H4 (cell line): ENCODE results near the gene ENKUR. TPM values are rescaled to one million over a fixed set of nuclear protein-coding genes. Genes with fewer than 3 reads are reported as not detected.
A peak's percentile ranks its signal among the peaks of the same experiment; 100 is the strongest.
"Not testable (repeated sequence)": the region's sequence is repeated elsewhere in the genome, so short reads cannot be mapped to it uniquely, and the experiment has no call there.

Experiments
- DNase-seq: peaks from one replicate; pipeline ENCODE4 v3.0.0-alpha.2; 2015; ENCODE audit warnings: low spot score
- total RNA-seq: library from RNA; depleted of rRNA; stranded (reverse); fragments of >200 nt; shearing (Covaris generic); gene quantifications from 2 replicates; pipeline ENCODE4 v1.2.3, GENCODE V29; 2014

Gene ENKUR
- total RNA-seq, 1 experiment from 2014 or later = not detected

GRCh38 chr10:24973163-24973562 lies 42.8 kb downstream of the ENKUR start:
- DNase-seq = no peak

GRCh38 chr10:24971374-24971773 lies 44.6 kb downstream of the ENKUR start:
- no peak for DNase-seq

GRCh38 chr10:24969841-24970281 lies 46.1 kb downstream of the ENKUR start:
- DNase-seq = no peak

- not testable (repeated sequence) for DNase-seq
These were observed 47.0 kb downstream of the ENKUR start for GRCh38 chr10:24968951-24969350.

- DNase-seq = no peak
These were observed 47.6 kb downstream of the ENKUR start for GRCh38 chr10:24968349-24968748.

- no peak for DNase-seq
These were observed 48.9 kb downstream of the ENKUR start for GRCh38 chr10:24966962-24967481.

GRCh38 chr10:24965051-24965450 lies 50.9 kb downstream of the ENKUR start:
- no peak for DNase-seq

- no peak for DNase-seq
These were observed 52.4 kb downstream of the ENKUR start for GRCh38 chr10:24963521-24964041.

GRCh38 chr10:24962995-24963394 lies 53.0 kb downstream of the ENKUR start:
- peak; percentile 22 for DNase-seq

GRCh38 chr10:24961582-24961981 lies 54.4 kb downstream of the ENKUR start:
- DNase-seq = no peak

GRCh38 chr10:24959382-24959730 lies 56.6 kb downstream of the ENKUR start:
- DNase-seq = no peak

- DNase-seq = peak; percentile 42
These were observed 57.1 kb downstream of the ENKUR start for GRCh38 chr10:24958721-24959381.

- peak; percentile 71 for DNase-seq
These were observed 57.8 kb downstream of the ENKUR start for GRCh38 chr10:24958091-24958720.

- DNase-seq = peak; percentile 47
These were observed 58.3 kb downstream of the ENKUR start for GRCh38 chr10:24957624-24958051.

- DNase-seq = no peak
These were observed 62.3 kb downstream of the ENKUR start for GRCh38 chr10:24953675-24954074.

GRCh38 chr10:24952707-24953645 lies 63.0 kb downstream of the ENKUR start:
- DNase-seq = peak; percentile 35

- DNase-seq = no peak
These were observed 63.7 kb downstream of the ENKUR start, which contains the start of gene PRTFDC1 for GRCh38 chr10:24952143-24952706. Gene PRTFDC1 (minus strand): TSS chr10:24952606. CDS start chr10:24952575, 31 bp downstream.

GRCh38 chr10:24951201-24952142 lies 64.5 kb downstream of the ENKUR start:
- DNase-seq = no peak

GRCh38 chr10:24950439-24950838 lies 65.5 kb downstream of the ENKUR start:
- no peak for DNase-seq

GRCh38 chr10:24949616-24950015 lies 66.3 kb downstream of the ENKUR start:
- DNase-seq = no peak
